SK-N-SH (cell line): Measurements from ENCODE around the gene BORCS5. TPM values are rescaled to one million over a fixed set of nuclear protein-coding genes. Genes with fewer than 3 reads are reported as not detected.

ENCODE experiments used
- CTCF ChIA-PET: fragments of 300-600, 350-600 bp; formaldehyde crosslinking; extraction: SDS; loops from one replicate; lab custom pipeline; 2021; lab: Yijun Ruan, JAX
- POLR2A ChIA-PET: fragments of 350-600 bp; sonication (Branson Sonifier 250); formaldehyde crosslinking; extraction: SDS; loops from one replicate; lab custom pipeline; 2020; ENCODE audit warnings: antibody characterized with exemption, inconsistent platforms; lab: Yijun Ruan, JAX
- DNase-seq: peaks from one replicate; pipeline ENCODE4 v3.0.0; 2012
- H2AFZ ChIP-seq: fragments of 200-600 bp; sonication (generic); 2 replicates; pipeline ENCODE4 v1.8.1; 2016; ENCODE audit warnings: antibody characterized with exemption, mild to moderate bottlenecking, low read depth
- H3F3A ChIP-seq: fragments of 200-600 bp; sonication (generic); replicated peaks from 2 replicates; pipeline ENCODE3; 2016; ENCODE audit warnings: antibody characterized with exemption, mild to moderate bottlenecking; ENCODE audit not compliant: insufficient read depth
- H3K27ac ChIP-seq, 2 experiments: fragments of 200-500 bp in 1 of 2; fragments of 200-600 bp in 1 of 2; sonication (Bioruptor generic) in 1 of 2; sonication (generic), shearing (Covaris generic) in 1 of 2; 2 replicates each; pipeline versions ENCODE4 v1.5.1 to v1.6.1; 2014 to 2016; ENCODE audit warnings: low read depth in 2 of 2, inconsistent platforms in 1 of 2, low read length in 1 of 2, mild to moderate bottlenecking in 1 of 2, mixed read lengths in 1 of 2
- H3K27me3 ChIP-seq: fragments of 200-600 bp; sonication (generic), shearing (Covaris generic); 2 replicates; pipeline ENCODE4 v1.6.1; 2016; ENCODE audit warnings: mixed run types; ENCODE audit not compliant: insufficient read depth
- H3K36me3 ChIP-seq, 2 experiments: fragments of 200-500 bp in 1 of 2; fragments of 200-600 bp in 1 of 2; sonication (Bioruptor generic) in 1 of 2; sonication (generic) in 1 of 2; replicated peaks in 1 of 2; 2 replicates each; pipeline versions ENCODE3 to v1.5.1; 2014 to 2016; ENCODE audit warnings: low read length in 1 of 2, mild to moderate bottlenecking in 1 of 2; ENCODE audit not compliant: insufficient read depth in 2 of 2, control insufficient read depth in 1 of 2
- H3K4me1 ChIP-seq, 2 experiments: fragments of 200-500 bp in 1 of 2; fragments of 200-600 bp in 1 of 2; sonication (Bioruptor generic) in 1 of 2; sonication (generic), shearing (Covaris generic) in 1 of 2; 2 replicates each; pipeline versions ENCODE4 v1.5.1 to v1.6.1; 2014 to 2016; ENCODE audit warnings: low read depth in 1 of 2, low read length in 1 of 2, mixed run types in 1 of 2; ENCODE audit not compliant: insufficient read depth in 2 of 2, control insufficient read depth in 1 of 2
- H3K4me2 ChIP-seq: fragments of 200-600 bp; sonication (generic), shearing (Covaris generic); 2 replicates; pipeline ENCODE4 v1.6.1; 2017; ENCODE audit warnings: mixed run types
- H3K4me3 ChIP-seq, 2 experiments: fragments of 200-500 bp in 1 of 2; fragments of 200-600 bp in 1 of 2; sonication (Bioruptor generic) in 1 of 2; sonication (generic), shearing (Covaris generic) in 1 of 2; 2 replicates each; pipeline versions ENCODE4 v1.5.1 to v1.8.1; 2014 to 2016; ENCODE audit warnings: low read depth in 2 of 2, inconsistent platforms in 1 of 2, low read length in 1 of 2, mild to moderate bottlenecking in 1 of 2, mixed read lengths in 1 of 2, moderate library complexity in 1 of 2
- H3K79me2 ChIP-seq: fragments of 200-600 bp; sonication (generic); 2 replicates; pipeline ENCODE4 v1.8.1; 2017; ENCODE audit warnings: mild to moderate bottlenecking; ENCODE audit not compliant: insufficient read depth
- H3K9ac ChIP-seq: fragments of 200-600 bp; sonication (generic); 2 replicates; pipeline ENCODE4 v1.6.1; 2017; ENCODE audit warnings: mixed run types
- H3K9me2 ChIP-seq: fragments of 200-600 bp; sonication (generic); 2 replicates; pipeline ENCODE4 v1.6.1; 2017; ENCODE audit warnings: mixed run types
- H3K9me3 ChIP-seq: fragments of 200-600 bp; sonication (generic); 2 replicates; pipeline ENCODE4 v1.6.1; 2017; ENCODE audit warnings: mixed run types, mild to moderate bottlenecking, moderate library complexity
- H4K20me1 ChIP-seq: fragments of 200-600 bp; sonication (generic); 2 replicates; pipeline ENCODE4 v1.6.1; 2017; ENCODE audit warnings: mild to moderate bottlenecking, mixed run types; ENCODE audit not compliant: insufficient read depth
- CTCF ChIP-seq: fragments of 200-600 bp; sonication (generic); IDR thresholded peaks from 2 replicates; pipeline ENCODE4 v1.6.1; 2017; ENCODE audit warnings: antibody characterized with exemption, mild to moderate bottlenecking, moderate library complexity
- ELF1 ChIP-seq: IDR thresholded peaks from 2 replicates; pipeline ENCODE4 v1.4.0; 2012
- EP300 ChIP-seq, 2 experiments: IDR thresholded peaks; 2 replicates each; pipeline versions ENCODE4 v1.4.0 to v1.6.1; 2012; ENCODE audit warnings: borderline replicate concordance in 1 of 2, low read depth in 1 of 2, low read length in 1 of 2
- FOXJ3 ChIP-seq: sonication (generic); formaldehyde crosslinking; IDR thresholded peaks from 2 replicates; pipeline ENCODE4 v1.5.1; 2020; ENCODE audit warnings: mild to moderate bottlenecking, missing genetic modification reagents
- FOXM1 ChIP-seq: IDR thresholded peaks from 2 replicates; pipeline ENCODE4 v1.4.0; 2012; ENCODE audit warnings: low read depth, mild to moderate bottlenecking
- GABPA ChIP-seq: IDR thresholded peaks from 2 replicates; pipeline ENCODE4 v1.4.0; 2012; ENCODE audit warnings: low read depth, mild to moderate bottlenecking
- IRF3 ChIP-seq: fragments of 150-350 bp; IDR thresholded peaks from 2 replicates; pipeline ENCODE4 v1.6.1; 2016; ENCODE audit warnings: mild to moderate bottlenecking, low read depth, low read length
- JUND ChIP-seq: IDR thresholded peaks from 2 replicates; pipeline ENCODE4 v1.4.0; 2012
- MXI1 ChIP-seq: IDR thresholded peaks from 2 replicates; pipeline ENCODE4 v1.6.1; 2012; ENCODE audit warnings: mild to moderate bottlenecking, low read depth, low read length, improper control_type of control experiment
- NFIC ChIP-seq: IDR thresholded peaks from 2 replicates; pipeline ENCODE4 v1.4.0; 2012; ENCODE audit warnings: borderline replicate concordance
- NRF1 ChIP-seq: IDR thresholded peaks from 2 replicates; pipeline ENCODE4 v1.6.1; 2012; ENCODE audit warnings: low read depth, mild to moderate bottlenecking, low read length
- PBX3 ChIP-seq: IDR thresholded peaks from 2 replicates; pipeline ENCODE4; 2012
- POLR2AphosphoS5 ChIP-seq: IDR thresholded peaks from 2 replicates; pipeline ENCODE4 v1.6.1; 2012; ENCODE audit warnings: low read depth, low read length
- RCOR1 ChIP-seq: fragments of 150-350 bp; IDR thresholded peaks from 2 replicates; pipeline ENCODE4 v1.6.1; 2017; ENCODE audit warnings: antibody characterized with exemption, low read length
- TEAD4 ChIP-seq: IDR thresholded peaks from 2 replicates; pipeline ENCODE4 v1.4.0; 2012; ENCODE audit warnings: mild to moderate bottlenecking, borderline replicate concordance; ENCODE audit not compliant: insufficient read depth
- USF1 ChIP-seq: IDR thresholded peaks from 2 replicates; pipeline ENCODE4 v1.4.0; 2012; ENCODE audit warnings: low read depth, borderline replicate concordance
- YY1 ChIP-seq: IDR thresholded peaks from 2 replicates; pipeline ENCODE4 v1.4.0; 2012; ENCODE audit warnings: low read depth, mild to moderate bottlenecking
- WGBS: methylation state at CpG from one replicate; pipeline ENCODE4 v1.1.6; 2017; ENCODE audit warnings: low lambda C conversion rate; 5-methylcytosine and 5-hydroxymethylcytosine counted together
- polyA plus RNA-seq, 3 experiments: library from polyadenylated mRNA; depleted of rRNA; stranded (reverse); fragments of >200 nt; gene quantifications; 2 replicates each; pipeline ENCODE4 v1.2.3, GENCODE V29; 2012
- TF ChIP-seq, protein P1 (sequence below): fragments of 150-350 bp; IDR thresholded peaks from 2 replicates; pipeline ENCODE4 v1.6.1; 2017; ENCODE audit warnings: antibody characterized with exemption, low read length, low read depth, borderline replicate concordance
- TF ChIP-seq, protein P2 (sequence below): IDR thresholded peaks from 2 replicates; pipeline ENCODE4 v1.4.0; 2012; ENCODE audit warnings: low read depth, borderline replicate concordance
- TF ChIP-seq, protein P3 (sequence below): IDR thresholded peaks from 2 replicates; pipeline ENCODE4 v1.4.0; 2012; ENCODE audit warnings: low read depth

BORCS5 gene
- polyA plus RNA-seq, 1 of the 3 experiments (the other 2 are of a cell fraction): 16.3 TPM

DNA sequence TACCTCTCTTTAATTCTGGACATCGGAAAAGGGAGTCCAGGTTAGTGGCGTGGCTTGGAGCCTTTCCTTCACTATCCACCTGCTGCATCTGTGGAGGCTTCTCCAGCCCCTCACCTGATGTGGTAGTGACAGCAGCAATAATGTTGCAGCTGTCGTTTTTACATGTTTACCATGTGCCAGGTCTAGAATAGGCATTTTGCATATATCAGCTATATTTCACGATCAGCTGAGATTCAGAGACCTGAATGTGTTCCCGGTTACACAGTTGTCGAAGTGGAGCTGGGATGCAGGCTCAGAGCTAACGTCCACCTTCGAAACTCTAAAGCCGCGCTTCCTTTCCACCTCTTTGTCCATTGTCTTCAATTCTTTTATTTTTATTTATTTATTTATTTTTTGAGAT lies 91.0 kb downstream of the BORCS5 start:
- H3K9ac ChIP-seq: no peak overlapping the region
- H3K9me2 ChIP-seq: no peaks in the 10 kb centered on the region
- H3F3A ChIP-seq: peaks cover 2% of the 10 kb centered on the region
- no peaks in the 10 kb centered on the region for H3K9me3 ChIP-seq
- H3K4me2 ChIP-seq: no peak overlapping the region
- H3K4me3 ChIP-seq: no peak overlapping the region
- no peak overlapping the region for H3K27ac ChIP-seq
- no peak for DNase-seq
- no peak for TF ChIP-seq USF1
- TF ChIP-seq, protein P1, sequence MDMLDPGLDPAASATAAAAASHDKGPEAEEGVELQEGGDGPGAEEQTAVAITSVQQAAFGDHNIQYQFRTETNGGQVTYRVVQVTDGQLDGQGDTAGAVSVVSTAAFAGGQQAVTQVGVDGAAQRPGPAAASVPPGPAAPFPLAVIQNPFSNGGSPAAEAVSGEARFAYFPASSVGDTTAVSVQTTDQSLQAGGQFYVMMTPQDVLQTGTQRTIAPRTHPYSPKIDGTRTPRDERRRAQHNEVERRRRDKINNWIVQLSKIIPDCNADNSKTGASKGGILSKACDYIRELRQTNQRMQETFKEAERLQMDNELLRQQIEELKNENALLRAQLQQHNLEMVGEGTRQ: no peak
- no peak for TF ChIP-seq TEAD4
- TF ChIP-seq FOXJ3 (CRISPR knock-in tag): no peak
- no peak for TF ChIP-seq NRF1
- TF ChIP-seq GABPA: no peak
- no peak for TF ChIP-seq FOXM1
- TF ChIP-seq JUND: no peak
- no peak for TF ChIP-seq YY1
- ChIA-PET POLR2A (no interaction called here), CTCF (no interaction called here)
- no peaks in the 10 kb centered on the region for H4K20me1 ChIP-seq
- no peaks in the 10 kb centered on the region for H3K36me3 ChIP-seq
- no peaks in the 10 kb centered on the region for H3K27me3 ChIP-seq
- H2AFZ ChIP-seq: no peak overlapping the region
- WGBS: 99% methylated on average over 8 of the region's 10 CpGs
- H3K79me2 ChIP-seq: no peaks in the 10 kb centered on the region
- peaks cover 0 to 5% of the 10 kb centered on the region in 2 experiments; a peak in 2 of 4 replicates for H3K4me1 ChIP-seq

DNA sequence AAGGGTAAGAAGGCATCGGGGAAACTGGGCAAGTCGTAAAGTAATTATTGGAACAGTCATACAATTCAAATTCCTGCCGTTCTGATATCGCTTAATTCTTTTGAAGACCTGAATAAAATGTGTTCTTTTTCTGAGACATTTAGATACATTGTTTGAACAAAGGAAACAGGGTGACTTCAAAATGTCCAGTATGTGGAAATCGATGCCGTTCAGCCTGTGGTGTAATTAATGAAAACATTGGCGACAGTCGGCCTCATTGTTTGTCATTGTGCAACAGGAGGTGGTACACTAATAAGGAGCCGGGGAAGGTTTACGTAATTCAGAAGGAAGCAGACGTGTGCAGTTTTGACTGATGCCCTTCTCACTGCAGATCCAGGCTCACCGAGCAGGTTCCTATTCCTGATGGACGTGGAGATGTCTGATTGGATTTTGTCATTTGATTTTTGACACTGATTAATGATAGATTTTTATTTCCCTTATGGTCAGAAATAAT lies 92.7 kb downstream of the BORCS5 start:
- H3K4me3 ChIP-seq: no peak overlapping the region
- DNase-seq: no peak
- no peak overlapping the region for H3K27ac ChIP-seq
- ChIA-PET POLR2A (no interaction called here), CTCF (interaction anchor here (1.3 kb wide), 1 partner anchor 15 kb away, joined by 3 read pairs; no protein-coding TSS in a partner anchor)
- H2AFZ ChIP-seq: no peak overlapping the region
- no peaks in the 10 kb centered on the region for H3K36me3 ChIP-seq
- no peak overlapping the region for H3K9ac ChIP-seq
- H4K20me1 ChIP-seq: no peaks in the 10 kb centered on the region
- no peaks in the 10 kb centered on the region for H3K9me3 ChIP-seq
- H3K27me3 ChIP-seq: no peaks in the 10 kb centered on the region
- H3K79me2 ChIP-seq: no peaks in the 10 kb centered on the region
- 89% methylated on average over 13 of the region's 13 CpGs for WGBS
- H3K4me1 ChIP-seq: no peaks in the 10 kb centered on the region; a peak in 2 of 4 replicates
- no peaks in the 10 kb centered on the region for H3F3A ChIP-seq
- H3K9me2 ChIP-seq: no peaks in the 10 kb centered on the region
- H3K4me2 ChIP-seq: no peak overlapping the region
- TF ChIP-seq YY1 (no peak), EP300 (IDR thresholded peaks at IDR 0.05; ENCODE audit: borderline replicate concordance in 1 of 2, low read depth in 1 of 2, low read length in 1 of 2) (no peak), CTCF (no peak), MXI1 (no peak), RCOR1 (no peak), ELF1 (no peak), PBX3 (no peak), IRF3 (no peak), NFIC (no peak), POLR2AphosphoS5 (no peak)
- TF ChIP-seq, protein P2, sequence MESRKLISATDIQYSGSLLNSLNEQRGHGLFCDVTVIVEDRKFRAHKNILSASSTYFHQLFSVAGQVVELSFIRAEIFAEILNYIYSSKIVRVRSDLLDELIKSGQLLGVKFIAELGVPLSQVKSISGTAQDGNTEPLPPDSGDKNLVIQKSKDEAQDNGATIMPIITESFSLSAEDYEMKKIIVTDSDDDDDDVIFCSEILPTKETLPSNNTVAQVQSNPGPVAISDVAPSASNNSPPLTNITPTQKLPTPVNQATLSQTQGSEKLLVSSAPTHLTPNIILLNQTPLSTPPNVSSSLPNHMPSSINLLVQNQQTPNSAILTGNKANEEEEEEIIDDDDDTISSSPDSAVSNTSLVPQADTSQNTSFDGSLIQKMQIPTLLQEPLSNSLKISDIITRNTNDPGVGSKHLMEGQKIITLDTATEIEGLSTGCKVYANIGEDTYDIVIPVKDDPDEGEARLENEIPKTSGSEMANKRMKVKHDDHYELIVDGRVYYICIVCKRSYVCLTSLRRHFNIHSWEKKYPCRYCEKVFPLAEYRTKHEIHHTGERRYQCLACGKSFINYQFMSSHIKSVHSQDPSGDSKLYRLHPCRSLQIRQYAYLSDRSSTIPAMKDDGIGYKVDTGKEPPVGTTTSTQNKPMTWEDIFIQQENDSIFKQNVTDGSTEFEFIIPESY: no peak
- TF ChIP-seq, protein P1: no peak
- TF ChIP-seq, protein P3, sequence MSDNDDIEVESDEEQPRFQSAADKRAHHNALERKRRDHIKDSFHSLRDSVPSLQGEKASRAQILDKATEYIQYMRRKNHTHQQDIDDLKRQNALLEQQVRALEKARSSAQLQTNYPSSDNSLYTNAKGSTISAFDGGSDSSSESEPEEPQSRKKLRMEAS: no peak
